ENCODE data around the gene EIF5AL1.
"Not testable (repeated sequence)": the region's sequence is repeated elsewhere in the genome, so short reads cannot be mapped to it uniquely, and the experiment has no call there.

The EIF5AL1 gene

GRCh38 chr10:79523157-79523853 is 11.0 kb downstream of the EIF5AL1 start:
- H3K9me3 ChIP-seq (ENCODE audit: control insufficient read depth, low read depth, low read length); H3K4me3 ChIP-seq (ENCODE audit: low read length); H3K4me1 ChIP-seq (ENCODE audit: control insufficient read depth, low read depth, low read length); H3K9ac ChIP-seq (ENCODE audit: low read length); H3K27me3 ChIP-seq (ENCODE audit: control insufficient read depth, insufficient read depth, low read length); H3K36me3 ChIP-seq (ENCODE audit: control insufficient read depth, low read depth, low read length); H3K27ac ChIP-seq (ENCODE audit: low read length): not testable (repeated sequence)

- not testable (repeated sequence) for H3K4me1 ChIP-seq (ENCODE audit: control insufficient read depth, low read depth, low read length); H3K9ac ChIP-seq (ENCODE audit: low read length); H3K4me3 ChIP-seq (ENCODE audit: low read length); H3K9me3 ChIP-seq (ENCODE audit: control insufficient read depth, low read depth, low read length); H3K27ac ChIP-seq (ENCODE audit: low read length); H3K27me3 ChIP-seq (ENCODE audit: control insufficient read depth, insufficient read depth, low read length); H3K36me3 ChIP-seq (ENCODE audit: control insufficient read depth, low read depth, low read length)
These were observed 12.8 kb downstream of the EIF5AL1 start for GRCh38 chr10:79525049-79525710.

GRCh38 chr10:79528261-79528660 is 15.9 kb downstream of the EIF5AL1 start:
- not testable (repeated sequence) for H3K4me1 ChIP-seq (ENCODE audit: control insufficient read depth, low read depth, low read length); H3K4me3 ChIP-seq (ENCODE audit: low read length); H3K9ac ChIP-seq (ENCODE audit: low read length); H3K9me3 ChIP-seq (ENCODE audit: control insufficient read depth, low read depth, low read length); H3K36me3 ChIP-seq (ENCODE audit: control insufficient read depth, low read depth, low read length); H3K27ac ChIP-seq (ENCODE audit: low read length); H3K27me3 ChIP-seq (ENCODE audit: control insufficient read depth, insufficient read depth, low read length)

GRCh38 chr10:79533142-79533902 is 21.0 kb downstream of the EIF5AL1 start:
- not testable (repeated sequence) for H3K4me3 ChIP-seq (ENCODE audit: low read length); H3K4me1 ChIP-seq (ENCODE audit: control insufficient read depth, low read depth, low read length); H3K9me3 ChIP-seq (ENCODE audit: control insufficient read depth, low read depth, low read length); H3K36me3 ChIP-seq (ENCODE audit: control insufficient read depth, low read depth, low read length); H3K27me3 ChIP-seq (ENCODE audit: control insufficient read depth, insufficient read depth, low read length); H3K9ac ChIP-seq (ENCODE audit: low read length); H3K27ac ChIP-seq (ENCODE audit: low read length)

GRCh38 chr10:79533903-79534175 is 21.5 kb downstream of the EIF5AL1 start:
- H3K27me3 ChIP-seq (ENCODE audit: control insufficient read depth, insufficient read depth, low read length); H3K4me3 ChIP-seq (ENCODE audit: low read length); H3K9me3 ChIP-seq (ENCODE audit: control insufficient read depth, low read depth, low read length); H3K9ac ChIP-seq (ENCODE audit: low read length); H3K27ac ChIP-seq (ENCODE audit: low read length); H3K36me3 ChIP-seq (ENCODE audit: control insufficient read depth, low read depth, low read length); H3K4me1 ChIP-seq (ENCODE audit: control insufficient read depth, low read depth, low read length): not testable (repeated sequence)

GRCh38 chr10:79538311-79538710 is 26.0 kb downstream of the EIF5AL1 start:
- H3K9ac ChIP-seq (ENCODE audit: low read length); H3K27me3 ChIP-seq (ENCODE audit: control insufficient read depth, insufficient read depth, low read length); H3K27ac ChIP-seq (ENCODE audit: low read length); H3K9me3 ChIP-seq (ENCODE audit: control insufficient read depth, low read depth, low read length); H3K36me3 ChIP-seq (ENCODE audit: control insufficient read depth, low read depth, low read length); H3K4me3 ChIP-seq (ENCODE audit: low read length); H3K4me1 ChIP-seq (ENCODE audit: control insufficient read depth, low read depth, low read length): not testable (repeated sequence)

- not testable (repeated sequence) for H3K9me3 ChIP-seq (ENCODE audit: control insufficient read depth, low read depth, low read length); H3K4me3 ChIP-seq (ENCODE audit: low read length); H3K27me3 ChIP-seq (ENCODE audit: control insufficient read depth, insufficient read depth, low read length); H3K27ac ChIP-seq (ENCODE audit: low read length); H3K9ac ChIP-seq (ENCODE audit: low read length); H3K36me3 ChIP-seq (ENCODE audit: control insufficient read depth, low read depth, low read length); H3K4me1 ChIP-seq (ENCODE audit: control insufficient read depth, low read depth, low read length)
These were observed 28.6 kb downstream of the EIF5AL1 start for GRCh38 chr10:79540930-79541329.

- Histone ChIP-seq H3K9ac (ENCODE audit: low read length) (no peak overlapping the region), H3K4me1 (ENCODE audit: control insufficient read depth, low read depth, low read length) (no peaks in the 10 kb centered on the region), H3K36me3 (ENCODE audit: control insufficient read depth, low read depth, low read length) (no peaks in the 10 kb centered on the region), H3K4me3 (ENCODE audit: low read length) (no peak overlapping the region), H3K27ac (ENCODE audit: low read length) (no peak overlapping the region), H3K27me3 (ENCODE audit: control insufficient read depth, insufficient read depth, low read length) (no peaks in the 10 kb centered on the region), H3K9me3 (ENCODE audit: control insufficient read depth, low read depth, low read length) (no peaks in the 10 kb centered on the region)
These were observed 30.3 kb downstream of the EIF5AL1 start for GRCh38 chr10:79542626-79543025.

- not testable (repeated sequence) for H3K4me1 ChIP-seq (ENCODE audit: control insufficient read depth, low read depth, low read length); H3K27ac ChIP-seq (ENCODE audit: low read length); H3K9ac ChIP-seq (ENCODE audit: low read length); H3K36me3 ChIP-seq (ENCODE audit: control insufficient read depth, low read depth, low read length); H3K4me3 ChIP-seq (ENCODE audit: low read length); H3K27me3 ChIP-seq (ENCODE audit: control insufficient read depth, insufficient read depth, low read length); H3K9me3 ChIP-seq (ENCODE audit: control insufficient read depth, low read depth, low read length)
These were observed 32.1 kb downstream of the EIF5AL1 start for GRCh38 chr10:79544408-79544807.

GRCh38 chr10:79544926-79545659 is 32.8 kb downstream of the EIF5AL1 start:
- not testable (repeated sequence) for H3K4me3 ChIP-seq (ENCODE audit: low read length); H3K27ac ChIP-seq (ENCODE audit: low read length); H3K36me3 ChIP-seq (ENCODE audit: control insufficient read depth, low read depth, low read length); H3K9me3 ChIP-seq (ENCODE audit: control insufficient read depth, low read depth, low read length); H3K27me3 ChIP-seq (ENCODE audit: control insufficient read depth, insufficient read depth, low read length); H3K9ac ChIP-seq (ENCODE audit: low read length); H3K4me1 ChIP-seq (ENCODE audit: control insufficient read depth, low read depth, low read length)

GRCh38 chr10:79547128-79547527 is 34.8 kb downstream of the EIF5AL1 start:
- not testable (repeated sequence) for H3K36me3 ChIP-seq (ENCODE audit: control insufficient read depth, low read depth, low read length)

More at GRCh38 chr10:79547128-79547527, 34.8 kb downstream of the EIF5AL1 start:
- H3K9me3 ChIP-seq (ENCODE audit: control insufficient read depth, low read depth, low read length); H3K27me3 ChIP-seq (ENCODE audit: control insufficient read depth, insufficient read depth, low read length); H3K4me3 ChIP-seq (ENCODE audit: low read length); H3K4me1 ChIP-seq (ENCODE audit: control insufficient read depth, low read depth, low read length); H3K9ac ChIP-seq (ENCODE audit: low read length); H3K27ac ChIP-seq (ENCODE audit: low read length): not testable (repeated sequence)
